Left renal cortex interstitium (tissue), 4 donors: ENCODE data around the gene SPEN. TPM values are rescaled to one million over a fixed set of nuclear protein-coding genes. Genes with fewer than 3 reads are reported as not detected.

Experiments used
- DNase-seq, 4 donors: peaks; one replicate each; pipeline ENCODE4 v3.0.0-alpha.2; 2013; ENCODE audit warnings: low read depth in 4 of 4, low spot score in 2 of 4, missing footprints in 1 of 4
- polyA plus RNA-seq, 4 donors: library from polyadenylated mRNA; unstranded; fragments of 120-200 nt; gene quantifications; one replicate each; pipeline ENCODE4 v1.2.1, GENCODE V29; 2013; ENCODE audit not compliant: insufficient read length in 4 of 4

Gene SPEN
- polyA plus RNA-seq, 4 donors: 46.9 to 70.6 (median 58.3) TPM

GRCh38 chr1:15851210-15852035 lies 3.9 kb downstream of the SPEN start:
- no peak for DNase-seq

DNA sequence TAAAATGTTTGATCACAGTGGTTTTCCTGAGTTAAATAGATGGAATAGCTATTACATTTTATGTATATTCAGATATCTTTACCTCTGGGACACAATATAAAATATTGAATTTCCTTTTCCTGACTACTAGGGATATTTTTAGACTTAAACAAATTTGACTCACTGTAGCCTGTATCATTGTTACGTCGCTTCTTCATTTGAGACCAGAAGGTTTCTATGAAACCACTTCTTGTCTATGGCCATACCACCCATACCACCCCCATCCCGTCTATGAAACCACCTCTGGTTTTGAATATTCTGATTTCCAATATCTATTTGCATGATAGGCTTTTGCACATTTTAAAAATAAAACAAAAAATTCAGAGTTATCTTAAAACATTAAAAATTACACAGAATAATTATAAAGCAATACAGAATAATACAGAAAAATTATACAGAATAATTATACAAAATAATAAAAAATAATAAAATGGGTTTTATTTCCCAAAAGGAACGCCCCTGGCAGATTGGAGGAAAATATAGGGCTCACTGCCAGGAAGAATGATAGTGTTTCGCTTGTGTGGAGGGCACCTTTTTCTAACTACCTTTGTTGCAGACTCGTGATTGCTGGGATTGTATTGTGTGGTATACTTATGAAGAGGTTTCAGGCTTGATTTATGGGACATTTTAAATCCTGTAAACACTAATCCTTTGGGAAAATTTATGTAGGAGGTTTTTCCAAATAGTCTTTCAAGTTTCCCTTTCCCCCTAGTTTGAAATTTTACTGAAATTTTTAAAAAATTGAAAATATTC lies 4.7 kb downstream of the SPEN start:
- no peak for DNase-seq

- DNase-seq: no peak
These were observed 5.4 kb downstream of the SPEN start for GRCh38 chr1:15852828-15853302.

DNA sequence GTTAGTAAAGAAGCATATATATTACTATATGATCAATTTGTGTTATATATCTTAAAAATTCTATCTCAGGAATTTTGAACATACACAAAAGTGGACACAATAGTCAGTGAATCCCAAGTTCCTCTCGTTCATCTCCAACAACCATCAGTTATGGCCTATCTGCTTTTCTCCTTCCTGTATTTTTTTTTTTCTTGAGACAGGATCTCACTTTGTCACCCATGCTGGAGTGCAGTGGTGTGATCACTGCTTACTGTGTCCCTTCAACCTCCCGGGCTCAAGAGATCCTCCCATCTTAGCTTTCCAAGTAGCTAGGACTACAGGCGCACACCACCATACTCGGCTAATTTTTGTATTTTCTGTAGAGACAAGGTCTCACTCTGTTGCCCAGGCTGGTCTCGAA lies 9.4 kb downstream of the SPEN start:
- no peak for DNase-seq

DNA sequence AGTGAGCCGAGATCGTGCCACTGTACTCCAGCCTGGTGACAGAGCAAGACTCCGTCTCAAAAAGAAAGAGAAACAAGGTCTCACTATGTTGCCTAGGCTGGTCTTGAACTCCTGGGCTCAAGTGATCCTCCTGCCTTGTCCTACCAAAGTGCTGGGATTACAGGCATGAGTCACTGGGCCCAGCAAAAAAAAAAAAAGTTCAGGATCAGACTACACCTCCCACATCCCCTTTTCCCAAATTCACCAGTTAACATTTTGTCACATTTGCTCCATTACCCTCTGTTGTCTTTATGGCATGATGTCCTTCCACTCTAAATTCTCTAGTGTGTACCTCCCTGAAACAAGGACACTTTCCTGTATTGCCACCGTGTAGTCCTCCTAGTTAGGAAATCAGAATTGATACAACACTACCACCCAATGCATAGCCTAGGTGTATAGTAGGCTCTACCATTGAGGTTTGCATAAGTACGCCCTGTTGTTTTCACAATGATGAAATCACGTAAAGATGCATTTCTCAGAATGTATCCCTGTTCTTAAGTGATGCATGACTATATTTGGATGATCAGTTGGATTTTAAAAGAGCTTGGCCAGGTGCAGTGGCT lies 10.7 kb downstream of the SPEN start:
- DNase-seq: no peak

DNA sequence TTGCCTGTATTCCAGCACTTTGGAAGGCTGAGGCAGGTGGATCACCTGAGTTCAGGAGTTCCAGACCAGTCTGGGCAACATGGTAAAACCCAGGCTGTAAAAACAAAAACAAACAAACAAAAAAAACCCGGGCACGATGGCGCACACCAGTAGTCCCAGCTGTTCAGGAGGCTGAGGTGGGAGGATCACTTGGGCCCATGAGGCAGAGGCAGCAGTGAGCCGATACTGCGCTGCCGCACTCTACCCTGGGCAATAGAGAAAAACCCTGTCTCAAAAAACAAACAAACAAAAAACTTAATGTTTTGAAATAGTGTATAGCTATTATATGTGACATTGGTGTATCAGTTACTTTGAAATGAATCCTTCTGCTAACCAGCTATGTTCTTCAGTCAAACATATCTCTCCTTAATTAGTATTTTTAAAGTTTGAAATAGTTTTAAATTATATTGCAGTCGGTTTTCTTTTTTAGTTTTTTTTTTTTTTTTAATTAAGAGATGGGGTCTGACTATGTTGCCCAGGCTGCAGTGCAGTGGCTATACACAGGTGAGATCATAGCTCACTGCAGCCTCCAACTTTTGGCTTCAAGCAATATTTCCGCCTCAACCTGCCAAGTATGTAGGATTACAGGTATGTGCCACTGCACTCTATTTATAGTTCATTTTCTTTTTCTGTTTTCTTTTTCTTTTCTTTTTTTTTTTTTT lies 11.3 kb downstream of the SPEN start:
- no peak for DNase-seq

- DNase-seq: no peak
These were observed 15.8 kb downstream of the SPEN start for GRCh38 chr1:15863156-15863901.

- no peak for DNase-seq
These were observed 19.3 kb downstream of the SPEN start for GRCh38 chr1:15866721-15867201.

DNA sequence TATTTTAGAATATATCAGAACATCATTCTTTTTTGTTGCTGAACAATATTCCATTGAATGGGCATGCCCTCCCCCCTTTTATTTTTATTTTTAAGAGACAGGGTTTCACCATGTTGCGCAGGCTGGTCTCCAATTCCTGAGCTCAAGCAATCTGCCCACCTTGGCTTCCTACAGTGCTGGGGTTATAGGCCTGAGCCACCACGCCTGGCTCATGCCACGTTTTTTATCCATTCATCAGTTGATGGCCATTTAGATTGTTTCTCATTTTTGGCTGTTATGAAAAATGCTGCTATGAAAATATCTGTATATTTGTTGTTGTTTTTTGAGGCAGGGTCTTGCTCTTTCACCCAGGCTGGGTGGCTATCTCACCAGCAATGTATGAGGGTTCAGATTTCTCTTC lies 19.8 kb downstream of the SPEN start:
- DNase-seq: no peak

- DNase-seq: no peak
These were observed 21.9 kb downstream of the SPEN start for GRCh38 chr1:15869413-15869812.

DNA sequence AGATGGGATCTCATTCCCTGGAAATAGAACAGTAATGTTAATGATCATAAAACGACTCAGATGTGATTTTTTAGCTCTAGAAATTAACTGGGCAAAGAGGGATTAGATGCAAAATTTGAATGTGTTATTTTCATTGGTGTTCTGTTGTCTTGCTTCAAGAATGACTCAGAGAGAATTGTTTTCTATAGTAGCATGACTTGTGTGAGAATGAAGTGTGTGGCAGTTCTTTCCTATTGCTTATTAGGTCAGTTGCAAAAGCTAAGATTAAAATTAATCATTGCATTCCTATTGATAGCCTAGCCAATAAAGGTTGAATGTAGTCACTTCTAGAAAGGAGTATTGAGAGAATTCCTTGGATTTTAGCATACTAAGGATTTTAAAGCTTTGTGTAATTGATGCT lies 22.9 kb downstream of the SPEN start:
- DNase-seq: no peak

DNA sequence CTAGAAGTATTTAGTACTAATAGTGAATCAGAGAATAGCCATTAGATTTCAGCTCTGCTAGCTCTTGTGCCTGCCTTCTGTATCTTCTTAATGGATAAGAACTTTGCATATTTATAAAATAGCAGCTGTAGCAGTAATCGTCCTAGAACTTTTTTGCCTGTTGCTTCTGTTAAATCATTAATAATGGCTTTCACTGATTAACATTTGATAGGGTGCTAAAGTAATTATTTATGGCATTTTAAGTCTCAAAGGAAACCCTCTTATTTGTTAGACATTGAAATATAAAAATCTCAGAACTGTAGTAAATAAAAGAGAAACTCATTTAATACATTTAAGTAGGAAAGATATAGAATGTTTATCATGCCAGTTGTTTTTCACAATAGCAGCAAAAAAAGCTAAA lies 27.0 kb downstream of the SPEN start:
- no peak for DNase-seq

GRCh38 chr1:15876357-15877055 lies 29.0 kb downstream of the SPEN start:
- no peak for DNase-seq

DNA sequence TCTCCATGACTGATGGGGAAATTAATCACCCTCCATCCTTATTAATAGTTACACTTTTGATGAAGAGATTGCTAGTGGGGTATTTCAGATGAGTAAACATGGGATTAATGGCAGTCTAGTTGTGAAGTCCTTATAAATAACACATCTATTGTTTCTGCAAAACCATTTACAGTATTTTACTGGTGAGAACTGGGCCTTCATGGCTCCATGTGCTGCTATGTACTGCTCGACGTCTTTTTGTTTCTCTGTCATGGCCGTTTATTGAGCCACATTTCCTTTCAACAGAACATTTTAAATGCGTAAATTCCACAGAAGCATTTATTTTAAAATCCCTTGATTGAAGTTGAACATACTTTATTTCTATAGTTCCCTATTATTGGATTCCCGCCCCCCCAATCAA lies 34.5 kb downstream of the SPEN start:
- no peak for DNase-seq

GRCh38 chr1:15882665-15883064 lies 35.2 kb downstream of the SPEN start:
- no peak for DNase-seq

DNA sequence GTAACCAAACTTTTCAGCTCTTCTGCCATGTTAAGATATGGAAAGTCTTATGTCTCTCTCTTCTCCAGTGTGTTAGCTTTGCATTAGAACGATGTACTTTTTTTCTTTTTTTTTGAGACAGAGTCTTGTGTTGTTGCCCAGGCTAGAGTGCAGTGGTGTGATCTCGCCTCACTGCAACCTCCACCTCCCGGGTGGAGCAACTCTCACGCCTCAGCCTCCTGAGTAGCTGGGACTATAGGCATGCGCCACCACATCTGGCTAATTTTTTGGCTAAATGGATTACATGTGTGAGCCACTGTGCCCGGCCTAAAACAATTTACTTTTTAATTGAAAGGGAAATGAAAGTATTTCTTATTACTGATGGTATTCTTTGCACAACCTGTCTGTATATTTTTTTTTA lies 35.8 kb downstream of the SPEN start:
- DNase-seq: no peak

GRCh38 chr1:15884477-15884876 lies 37.0 kb downstream of the SPEN start:
- DNase-seq: no peak

GRCh38 chr1:15885269-15885668 lies 37.8 kb downstream of the SPEN start:
- no peak for DNase-seq
